Gastroesophageal sphincter (tissue), 3 donors: ENCODE results near the gene PSMG1.

Experiments
- POLR2A ChIP-seq, 2 donors: fragments of 450-650 bp; IDR thresholded peaks; one replicate each; pipeline ENCODE4 v1.6.1; 2017; ENCODE audit warnings: antibody characterized with exemption in 2 of 2, mild to moderate bottlenecking in 2 of 2, moderate library complexity in 1 of 2
- TF ChIP-seq, protein P1 (sequence below), 4 experiments: fragments of 200-600 bp in 2 of 4; fragments of 450-650 bp in 2 of 4; sonication (generic) in 1 of 4; IDR thresholded peaks; one replicate each; pipeline ENCODE4 v1.5.1; 2017 to 2019; ENCODE audit warnings: antibody characterized with exemption in 4 of 4, mild to moderate bottlenecking in 2 of 4, moderate library complexity in 2 of 4

DNA sequence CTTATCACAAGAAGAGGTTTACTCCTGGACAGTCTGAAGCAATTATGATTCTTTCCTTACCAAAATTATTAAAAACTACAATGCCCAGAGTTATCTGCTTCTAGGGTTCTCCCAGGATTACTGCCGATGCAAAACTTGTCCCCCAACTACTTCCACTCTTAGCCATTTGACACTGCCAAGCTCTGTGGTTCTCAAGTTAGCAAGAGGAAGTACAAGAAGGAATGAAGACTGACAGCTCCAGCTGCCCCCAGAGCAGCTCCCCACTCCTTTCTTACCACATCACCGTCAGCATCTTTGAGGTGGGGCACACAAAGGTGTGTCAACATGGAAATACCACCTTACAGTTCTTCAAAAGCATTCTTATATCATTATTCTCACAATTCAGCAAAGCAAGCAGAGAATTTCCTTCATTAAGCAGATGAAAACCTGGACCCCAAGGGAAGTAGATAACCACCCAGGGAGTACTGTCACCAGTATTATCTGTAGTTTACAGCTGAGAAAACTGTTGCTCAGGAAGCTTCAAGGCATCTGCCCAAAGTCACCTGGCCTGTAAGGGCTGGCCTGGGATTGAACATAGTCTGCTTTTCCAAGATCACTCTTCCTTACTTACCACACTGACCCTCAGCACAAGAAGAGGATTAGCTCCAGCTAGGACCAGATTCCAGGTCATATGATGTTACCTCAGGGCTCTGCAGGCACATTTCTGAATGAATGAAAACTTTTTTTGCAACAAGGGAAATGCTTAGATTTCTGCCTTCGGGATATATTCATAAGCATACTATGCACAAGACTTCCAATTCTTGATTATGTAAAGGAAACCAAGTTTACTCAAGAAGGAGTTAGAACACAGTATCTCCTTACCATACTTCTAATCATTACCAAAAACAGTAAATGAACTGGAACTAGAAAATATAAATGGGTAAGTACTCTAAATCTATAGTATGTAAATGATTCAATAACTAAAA lies 9.3 kb downstream of the PSMG1 start:
- TF ChIP-seq, protein P1, sequence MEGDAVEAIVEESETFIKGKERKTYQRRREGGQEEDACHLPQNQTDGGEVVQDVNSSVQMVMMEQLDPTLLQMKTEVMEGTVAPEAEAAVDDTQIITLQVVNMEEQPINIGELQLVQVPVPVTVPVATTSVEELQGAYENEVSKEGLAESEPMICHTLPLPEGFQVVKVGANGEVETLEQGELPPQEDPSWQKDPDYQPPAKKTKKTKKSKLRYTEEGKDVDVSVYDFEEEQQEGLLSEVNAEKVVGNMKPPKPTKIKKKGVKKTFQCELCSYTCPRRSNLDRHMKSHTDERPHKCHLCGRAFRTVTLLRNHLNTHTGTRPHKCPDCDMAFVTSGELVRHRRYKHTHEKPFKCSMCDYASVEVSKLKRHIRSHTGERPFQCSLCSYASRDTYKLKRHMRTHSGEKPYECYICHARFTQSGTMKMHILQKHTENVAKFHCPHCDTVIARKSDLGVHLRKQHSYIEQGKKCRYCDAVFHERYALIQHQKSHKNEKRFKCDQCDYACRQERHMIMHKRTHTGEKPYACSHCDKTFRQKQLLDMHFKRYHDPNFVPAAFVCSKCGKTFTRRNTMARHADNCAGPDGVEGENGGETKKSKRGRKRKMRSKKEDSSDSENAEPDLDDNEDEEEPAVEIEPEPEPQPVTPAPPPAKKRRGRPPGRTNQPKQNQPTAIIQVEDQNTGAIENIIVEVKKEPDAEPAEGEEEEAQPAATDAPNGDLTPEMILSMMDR (IDR thresholded peaks at IDR 0.05), result no peak
- TF ChIP-seq POLR2A (IDR thresholded peaks at IDR 0.05), result no peak
